Prostate gland (tissue), 2 donors: ENCODE data around the gene CCSER1. TPM values are rescaled to one million over a fixed set of nuclear protein-coding genes. Genes with fewer than 3 reads are reported as not detected.
"Not testable (repeated sequence)": the region's sequence is repeated elsewhere in the genome, so short reads cannot be mapped to it uniquely, and the experiment has no call there.

Experiments
- DNase-seq: peaks from one replicate; pipeline ENCODE4 v3.0.0-alpha.2; 2019; ENCODE audit warnings: low spot score
- H3K27ac ChIP-seq, 2 donors: fragments of 200-600 bp; sonication (generic); 2 replicates each; pipeline ENCODE4 v1.5.1; 2017 to 2019
- H3K27me3 ChIP-seq: fragments of 200-600 bp; sonication (generic); replicated peaks from 2 replicates; pipeline ENCODE4 v1.5.1; 2019; ENCODE audit not compliant: insufficient read depth
- H3K36me3 ChIP-seq, 2 donors: fragments of 200-600 bp; sonication (generic); 1 replicate in 1 of 2; 2 replicates in 1 of 2; pipeline versions ENCODE4 v1.5.1 to v1.8.1; 2017 to 2019
- H3K4me1 ChIP-seq: fragments of 200-600 bp; sonication (generic); replicated peaks from 2 replicates; pipeline ENCODE4 v1.5.1; 2019
- H3K4me3 ChIP-seq, 2 donors: fragments of 200-600 bp; sonication (generic); 2 replicates each; pipeline ENCODE4 v1.5.1; 2017 to 2019
- H3K9me3 ChIP-seq: fragments of 200-600 bp; sonication (generic); 2 replicates; pipeline ENCODE4 v1.5.1; 2017
- CTCF ChIP-seq, 4 experiments: fragments of 200-600 bp in 2 of 4; fragments of 450-650 bp in 2 of 4; sonication (generic) in 2 of 4; IDR thresholded peaks; 1 replicate in 3 of 4; 2 replicates in 1 of 4; pipeline ENCODE4 v1.5.1; 2016 to 2019; ENCODE audit warnings: antibody characterized with exemption in 4 of 4, mild to moderate bottlenecking in 2 of 4, moderate library complexity in 2 of 4
- POLR2A ChIP-seq: fragments of 450-650 bp; IDR thresholded peaks from one replicate; pipeline ENCODE4 v1.6.1; 2016; ENCODE audit warnings: antibody characterized with exemption, mild to moderate bottlenecking
- POLR2AphosphoS5 ChIP-seq: sonication (generic); formaldehyde crosslinking; IDR thresholded peaks from one replicate; pipeline ENCODE4 v1.6.1; 2017; ENCODE audit warnings: antibody characterized with exemption
- WGBS: methylation state at CpG from one replicate; pipeline ENCODE4 v1.1.5; 2018; 5-methylcytosine and 5-hydroxymethylcytosine counted together
- intact Hi-C: fragments of 100-400 bp; cut with DNase I; formaldehyde crosslinking; loops from one replicate; pipeline ENCODE4 v1.14.2; 2022
- total RNA-seq, 2 donors: library from RNA; depleted of rRNA; stranded (reverse); fragments of >200 nt; gene quantifications; one replicate each; pipeline ENCODE4 v1.1.0, GENCODE V29; 2016

The CCSER1 gene
- total RNA-seq, 2 donors from 2014 or later: 11.9 to 32.2 TPM

- H3K36me3 ChIP-seq: no peaks in the 10 kb centered on the region
- no peak overlapping the region for H3K4me3 ChIP-seq
- no peak for TF ChIP-seq POLR2A
- TF ChIP-seq POLR2AphosphoS5: no peak
- no peak for TF ChIP-seq CTCF (IDR thresholded peaks at IDR 0.05)
- DNase-seq: no peak
- intact Hi-C loops: no loop called here
- 49% methylated on average over 3 of the region's 3 CpGs for WGBS
- no peaks in the 10 kb centered on the region for H3K4me1 ChIP-seq
- H3K9me3 ChIP-seq: no peaks in the 10 kb centered on the region
- H3K27me3 ChIP-seq: no peaks in the 10 kb centered on the region
- no peak overlapping the region for H3K27ac ChIP-seq
These were observed 1495.9 kb downstream of the CCSER1 start for GRCh38 chr4:91622925-91623602.

- H3K9me3 ChIP-seq, H3K27me3 ChIP-seq, H3K27ac ChIP-seq, H3K4me1 ChIP-seq, H3K4me3 ChIP-seq, intact Hi-C loops, DNase-seq, H3K36me3 ChIP-seq: not testable (repeated sequence)
- WGBS: 85% methylated on average over 4 of the region's 4 CpGs
These were observed 1496.4 kb downstream of the CCSER1 start for GRCh38 chr4:91623603-91623967.

- no peaks in the 10 kb centered on the region for H3K36me3 ChIP-seq
- no peaks in the 10 kb centered on the region for H3K4me1 ChIP-seq
- WGBS: 36% methylated on average over 1 of the region's 1 CpG
- no peak for DNase-seq
- TF ChIP-seq POLR2A (no peak), POLR2AphosphoS5 (no peak), CTCF (IDR thresholded peaks at IDR 0.05) (no peak)
- H3K9me3 ChIP-seq: no peaks in the 10 kb centered on the region
- intact Hi-C loops: no loop called here
- no peaks in the 10 kb centered on the region for H3K27me3 ChIP-seq
- H3K27ac ChIP-seq: no peak overlapping the region
- no peak overlapping the region for H3K4me3 ChIP-seq
These were observed 1502.9 kb downstream of the CCSER1 start for GRCh38 chr4:91630054-91630453.

GRCh38 chr4:91630764-91631163 lies 1503.6 kb downstream of the CCSER1 start:
- TF ChIP-seq POLR2A (no peak), POLR2AphosphoS5 (no peak), CTCF (IDR thresholded peaks at IDR 0.05) (no peak)

GRCh38 chr4:91631335-91631734 lies 1504.1 kb downstream of the CCSER1 start:
- H3K4me1 ChIP-seq: no peaks in the 10 kb centered on the region
- H3K4me3 ChIP-seq: no peak overlapping the region
- no peaks in the 10 kb centered on the region for H3K9me3 ChIP-seq
- DNase-seq: no peak
- intact Hi-C loops: no loop called here
- H3K27ac ChIP-seq: no peak overlapping the region
- no peaks in the 10 kb centered on the region for H3K27me3 ChIP-seq
- 92% methylated on average over 3 of the region's 3 CpGs for WGBS
- TF ChIP-seq POLR2A (no peak), CTCF (IDR thresholded peaks at IDR 0.05) (no peak)
- H3K36me3 ChIP-seq: no peaks in the 10 kb centered on the region

More at GRCh38 chr4:91630764-91631163, 1503.6 kb downstream of the CCSER1 start:
- no peaks in the 10 kb centered on the region for H3K9me3 ChIP-seq
- no peaks in the 10 kb centered on the region for H3K27me3 ChIP-seq
- H3K36me3 ChIP-seq: no peaks in the 10 kb centered on the region
- intact Hi-C loops: no loop called here
- no peak for DNase-seq
- H3K4me3 ChIP-seq: no peak overlapping the region
- no peak overlapping the region for H3K27ac ChIP-seq
- H3K4me1 ChIP-seq: no peaks in the 10 kb centered on the region
